Measurements from ENCODE around the gene SERPINB10. TPM values are rescaled to one million over a fixed set of nuclear protein-coding genes. Genes with fewer than 3 reads are reported as not detected.

The SERPINB10 gene
- total RNA-seq, 1 donor from 2014 or later, result not detected

DNA sequence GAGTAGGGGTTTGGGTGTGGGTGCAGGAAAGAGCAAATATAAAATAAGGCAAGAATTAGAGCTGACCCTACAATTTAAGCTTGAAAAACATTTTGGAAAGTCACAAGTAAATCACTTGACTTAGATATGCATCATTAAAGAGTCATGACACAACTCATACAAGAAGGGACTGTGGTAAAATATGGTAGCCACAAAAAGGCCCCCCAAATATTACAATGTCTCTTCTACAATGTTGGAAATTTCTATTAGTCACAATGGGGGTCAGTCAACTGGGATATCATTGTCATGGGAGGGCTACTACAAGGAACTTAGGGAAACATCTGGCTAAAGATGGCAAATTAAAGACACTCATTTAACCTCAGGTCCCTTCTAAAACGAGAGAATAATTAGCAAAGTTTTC lies 35.9 kb upstream of the SERPINB10 start:
- Histone ChIP-seq H3K79me2 (ENCODE audit: insufficient read depth, low read length) (no peaks in the 10 kb centered on the region), H3K9me3 (ENCODE audit: insufficient read depth, low read depth, low read length) (no peaks in the 10 kb centered on the region), H4K20me1 (ENCODE audit: insufficient read depth, low read length) (no peaks in the 10 kb centered on the region), H3K9ac (ENCODE audit: low read length) (no peak overlapping the region), H3K4me2 (ENCODE audit: low read length) (no peak overlapping the region), H3K4me3 (ENCODE audit: insufficient read depth, low read depth, low read length) (no peak overlapping the region), H3K27ac (ENCODE audit: low read depth, low read length) (no peak overlapping the region), H3K27me3 (ENCODE audit: insufficient read depth, low read length) (no peaks in the 10 kb centered on the region), H3K36me3 (ENCODE audit: insufficient read depth, low read length) (no peaks in the 10 kb centered on the region), H3K4me1 (ENCODE audit: insufficient read depth, low read length) (no peaks in the 10 kb centered on the region), H2AFZ (ENCODE audit: low read depth, low read length) (no peak overlapping the region)
- Mint-ChIP-seq H3K9me3 (ENCODE audit: unreplicated experiment) (peaks cover 4% of the 10 kb centered on the region), H3K4me1 (ENCODE audit: low read depth, unreplicated experiment) (peaks cover 3% of the 10 kb centered on the region), H3K27me3 (ENCODE audit: low read depth, unreplicated experiment) (no peaks in the 10 kb centered on the region), H3K4me3 (ENCODE audit: unreplicated experiment) (no peak overlapping the region), H3K27ac (ENCODE audit: unreplicated experiment) (no peak overlapping the region), H3K36me3 (ENCODE audit: low read depth, unreplicated experiment) (no peaks in the 10 kb centered on the region)
- FAIRE-seq, result no peak
- no peak for TF ChIP-seq EZH2 (IDR thresholded peaks at IDR 0.05; ENCODE audit: insufficient read depth, low read length)
- TF ChIP-seq, protein P1, sequence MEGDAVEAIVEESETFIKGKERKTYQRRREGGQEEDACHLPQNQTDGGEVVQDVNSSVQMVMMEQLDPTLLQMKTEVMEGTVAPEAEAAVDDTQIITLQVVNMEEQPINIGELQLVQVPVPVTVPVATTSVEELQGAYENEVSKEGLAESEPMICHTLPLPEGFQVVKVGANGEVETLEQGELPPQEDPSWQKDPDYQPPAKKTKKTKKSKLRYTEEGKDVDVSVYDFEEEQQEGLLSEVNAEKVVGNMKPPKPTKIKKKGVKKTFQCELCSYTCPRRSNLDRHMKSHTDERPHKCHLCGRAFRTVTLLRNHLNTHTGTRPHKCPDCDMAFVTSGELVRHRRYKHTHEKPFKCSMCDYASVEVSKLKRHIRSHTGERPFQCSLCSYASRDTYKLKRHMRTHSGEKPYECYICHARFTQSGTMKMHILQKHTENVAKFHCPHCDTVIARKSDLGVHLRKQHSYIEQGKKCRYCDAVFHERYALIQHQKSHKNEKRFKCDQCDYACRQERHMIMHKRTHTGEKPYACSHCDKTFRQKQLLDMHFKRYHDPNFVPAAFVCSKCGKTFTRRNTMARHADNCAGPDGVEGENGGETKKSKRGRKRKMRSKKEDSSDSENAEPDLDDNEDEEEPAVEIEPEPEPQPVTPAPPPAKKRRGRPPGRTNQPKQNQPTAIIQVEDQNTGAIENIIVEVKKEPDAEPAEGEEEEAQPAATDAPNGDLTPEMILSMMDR (IDR thresholded peaks at IDR 0.05; ENCODE audit: insufficient read depth, low read depth, low read length), result no peak
- no peak for DNase-seq (ENCODE audit: low read depth)

DNA sequence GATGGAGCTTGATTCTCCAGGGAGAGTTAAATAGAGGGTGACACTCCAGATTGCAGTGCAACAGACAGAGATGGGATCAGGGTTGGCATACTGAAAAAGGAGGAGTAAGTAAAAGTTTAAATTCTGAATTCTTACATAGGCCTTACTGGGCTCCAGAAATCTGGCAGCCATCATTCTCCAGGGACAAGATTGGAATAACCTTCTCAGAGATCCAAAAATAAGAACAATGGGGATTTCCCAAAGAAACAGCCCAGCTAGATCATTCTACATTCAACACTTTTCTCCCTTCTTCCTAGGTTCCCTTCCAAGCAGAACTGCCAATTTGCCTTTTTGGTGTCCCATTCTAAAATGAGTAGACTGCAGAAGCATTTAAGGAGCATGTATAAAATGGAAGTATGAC lies 35.2 kb upstream of the SERPINB10 start:
- no peaks in the 10 kb centered on the region for H3K27me3 ChIP-seq (ENCODE audit: insufficient read depth, low read length)
- no peaks in the 10 kb centered on the region for H3K9me3 ChIP-seq (ENCODE audit: insufficient read depth, low read depth, low read length)
- Mint-ChIP-seq H3K27ac (ENCODE audit: unreplicated experiment) (no peak overlapping the region), H3K27me3 (ENCODE audit: low read depth, unreplicated experiment) (no peaks in the 10 kb centered on the region), H3K36me3 (ENCODE audit: low read depth, unreplicated experiment) (no peaks in the 10 kb centered on the region), H3K4me3 (ENCODE audit: unreplicated experiment) (no peak overlapping the region), H3K4me1 (ENCODE audit: low read depth, unreplicated experiment) (peaks cover 3% of the 10 kb centered on the region), H3K9me3 (ENCODE audit: unreplicated experiment) (peaks cover 4% of the 10 kb centered on the region)
- no peak for TF ChIP-seq EZH2 (IDR thresholded peaks at IDR 0.05; ENCODE audit: insufficient read depth, low read length)
- TF ChIP-seq, protein P1 (IDR thresholded peaks at IDR 0.05; ENCODE audit: insufficient read depth, low read depth, low read length), result no peak
- no peak overlapping the region for H3K4me2 ChIP-seq (ENCODE audit: low read length)
- H3K4me3 ChIP-seq (ENCODE audit: insufficient read depth, low read depth, low read length), result no peak overlapping the region
- DNase-seq (ENCODE audit: low read depth), result no peak
- no peak overlapping the region for H3K27ac ChIP-seq (ENCODE audit: low read depth, low read length)
- H2AFZ ChIP-seq (ENCODE audit: low read depth, low read length), result no peak overlapping the region
- H3K79me2 ChIP-seq (ENCODE audit: insufficient read depth, low read length), result no peaks in the 10 kb centered on the region
- no peaks in the 10 kb centered on the region for H4K20me1 ChIP-seq (ENCODE audit: insufficient read depth, low read length)
- FAIRE-seq, result no peak
- no peak overlapping the region for H3K9ac ChIP-seq (ENCODE audit: low read length)
- no peaks in the 10 kb centered on the region for H3K4me1 ChIP-seq (ENCODE audit: insufficient read depth, low read length)
- H3K36me3 ChIP-seq (ENCODE audit: insufficient read depth, low read length), result no peaks in the 10 kb centered on the region

DNA sequence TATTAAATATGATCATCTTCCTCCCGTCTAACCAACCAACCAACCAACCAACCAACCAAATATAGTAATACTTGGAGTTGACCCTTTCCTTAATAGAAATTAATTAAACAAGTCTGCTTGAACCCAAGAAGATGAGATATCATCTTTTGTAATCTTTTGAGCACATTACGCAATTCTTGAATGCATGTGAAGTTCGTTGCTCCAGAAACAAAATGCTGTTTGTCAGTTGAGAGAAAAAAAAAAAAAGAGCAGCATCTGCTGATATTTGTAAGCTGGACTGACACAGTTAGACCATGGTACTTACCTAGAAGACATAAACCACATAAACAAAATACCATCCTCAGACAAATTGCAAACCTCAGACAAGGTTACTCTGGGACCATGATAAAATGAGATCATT lies 29.4 kb upstream of the SERPINB10 start:
- Histone ChIP-seq H3K4me2 (ENCODE audit: low read length) (no peak overlapping the region), H3K4me3 (ENCODE audit: insufficient read depth, low read depth, low read length) (no peak overlapping the region), H3K4me1 (ENCODE audit: insufficient read depth, low read length) (peaks cover 14% of the 10 kb centered on the region), H2AFZ (ENCODE audit: low read depth, low read length) (no peak overlapping the region), H4K20me1 (ENCODE audit: insufficient read depth, low read length) (no peaks in the 10 kb centered on the region), H3K27ac (ENCODE audit: low read depth, low read length) (no peak overlapping the region), H3K36me3 (ENCODE audit: insufficient read depth, low read length) (no peaks in the 10 kb centered on the region), H3K79me2 (ENCODE audit: insufficient read depth, low read length) (no peaks in the 10 kb centered on the region), H3K27me3 (ENCODE audit: insufficient read depth, low read length) (no peaks in the 10 kb centered on the region), H3K9me3 (ENCODE audit: insufficient read depth, low read depth, low read length) (no peaks in the 10 kb centered on the region), H3K9ac (ENCODE audit: low read length) (no peak overlapping the region)
- Mint-ChIP-seq H3K27ac (ENCODE audit: unreplicated experiment) (no peak overlapping the region), H3K4me3 (ENCODE audit: unreplicated experiment) (no peak overlapping the region), H3K27me3 (ENCODE audit: low read depth, unreplicated experiment) (no peaks in the 10 kb centered on the region), H3K4me1 (ENCODE audit: low read depth, unreplicated experiment) (peaks cover 20% of the 10 kb centered on the region), H3K9me3 (ENCODE audit: unreplicated experiment) (peaks cover 1% of the 10 kb centered on the region), H3K36me3 (ENCODE audit: low read depth, unreplicated experiment) (no peaks in the 10 kb centered on the region)
- FAIRE-seq (no peak), DNase-seq (ENCODE audit: low read depth) (no peak)
- no peak for TF ChIP-seq EZH2 (IDR thresholded peaks at IDR 0.05; ENCODE audit: insufficient read depth, low read length)
- TF ChIP-seq, protein P1 (IDR thresholded peaks at IDR 0.05; ENCODE audit: insufficient read depth, low read depth, low read length), result no peak
